GM12878 (cell line): ENCODE data around the gene LMCD1. TPM values are rescaled to one million over a fixed set of nuclear protein-coding genes. Genes with fewer than 3 reads are reported as not detected.

ENCODE experiments used
- ATAC-seq: fragments of 200-7000 bp; cut with Tn5 transposase; 3 replicates; pipeline ENCODE4 v1.9.1; 2020; ENCODE audit warnings: mild to moderate bottlenecking, moderate library complexity
- BruUV-seq: library from RNA; stranded (reverse); fragments of 400-500 nt; replicated peaks from 2 replicates; lab custom pipeline; 2021; lab: Mats Ljungman, UMichigan
- CTCF ChIA-PET: fragments of 300-600 bp; sonication (Branson Sonifier 250); formaldehyde crosslinking; extraction: SDS; loops from one replicate; lab custom pipeline; 2021; ENCODE audit warnings: inconsistent platforms; lab: Yijun Ruan, JAX
- POLR2A ChIA-PET: fragments of 350-600 bp; formaldehyde crosslinking; extraction: SDS; loops from one replicate; lab custom pipeline; 2021; ENCODE audit warnings: inconsistent platforms; lab: Charles Lee
- RAD21 ChIA-PET: fragments of 300-600 bp; sonication (Branson Sonifier 250); formaldehyde crosslinking; loops from one replicate; lab custom pipeline; 2023; ENCODE audit warnings: antibody characterized with exemption; ENCODE audit not compliant: unreplicated experiment; lab: Charles Lee
- SMC1A ChIA-PET: fragments of 300-600 bp; sonication (Branson Sonifier 250); formaldehyde crosslinking; loops from one replicate; lab custom pipeline; 2023; ENCODE audit not compliant: unreplicated experiment, uncharacterized antibody; lab: Charles Lee
- DNase-seq: peaks from one replicate; pipeline ENCODE4 v3.0.0-alpha.2; 2011; ENCODE audit warnings: low read depth, low spot score
- FAIRE-seq: peaks from 3 replicates; lab custom pipeline; 2011; peaks lifted over from hg19 to GRCh38; lab: Jason Lieb, UNC
- H2AFZ ChIP-seq: 2 replicates; pipeline ENCODE4 v1.6.0; 2011; ENCODE audit warnings: low read depth, low read length, control low read depth; ENCODE audit not compliant: control insufficient read depth
- H3K27ac ChIP-seq: 2 replicates; pipeline ENCODE4 v1.5.1; 2011; ENCODE audit warnings: control low read depth; ENCODE audit not compliant: control insufficient read depth, insufficient read depth
- H3K27me3 ChIP-seq, 2 experiments: replicated peaks in 1 of 2; 2 replicates each; pipeline versions ENCODE4 v1.6.0 to v1.6.1; 2011; ENCODE audit warnings: low read length in 1 of 2; ENCODE audit not compliant: control insufficient read depth in 2 of 2, insufficient read depth in 2 of 2
- H3K36me3 ChIP-seq, 2 experiments: 2 replicates each; pipeline ENCODE4 v1.5.1; 2011; ENCODE audit warnings: low read length in 1 of 2; ENCODE audit not compliant: control insufficient read depth in 2 of 2, insufficient read depth in 2 of 2
- H3K4me1 ChIP-seq: 2 replicates; pipeline ENCODE4 v1.6.1; 2011; ENCODE audit warnings: mild to moderate bottlenecking, low read length, moderate library complexity, mixed read lengths; ENCODE audit not compliant: control insufficient read depth, insufficient read depth
- H3K4me2 ChIP-seq: 2 replicates; pipeline ENCODE4 v1.6.0; 2011; ENCODE audit warnings: control low read depth; ENCODE audit not compliant: control insufficient read depth, insufficient read depth
- H3K4me3 ChIP-seq: fragments of 200-600 bp; sonication (generic); 2 replicates; pipeline ENCODE4 v1.5.1; 2016
- H3K79me2 ChIP-seq: 2 replicates; pipeline ENCODE4 v1.6.0; 2011; ENCODE audit warnings: low read length; ENCODE audit not compliant: control insufficient read depth, insufficient read depth
- H3K9ac ChIP-seq: 2 replicates; pipeline ENCODE4 v1.8.0; 2011; ENCODE audit warnings: low read length, control low read depth, mixed read lengths; ENCODE audit not compliant: control insufficient read depth, insufficient read depth
- H3K9me3 ChIP-seq: replicated peaks from 3 replicates; pipeline ENCODE4 v1.5.1; 2011; ENCODE audit warnings: mild to moderate bottlenecking, low read length; ENCODE audit not compliant: control insufficient read depth, insufficient read depth
- H4K20me1 ChIP-seq: 2 replicates; pipeline ENCODE4 v1.6.0; 2011; ENCODE audit not compliant: control insufficient read depth, insufficient read depth
- CREB1 ChIP-seq: IDR thresholded peaks from 2 replicates; pipeline ENCODE4 v1.6.1; 2012; ENCODE audit warnings: low read depth, mild to moderate bottlenecking, inconsistent platforms
- RUNX3 ChIP-seq: IDR thresholded peaks from 2 replicates; pipeline ENCODE4 v1.6.1; 2012; ENCODE audit warnings: low read length, inconsistent platforms
- SUPT20H ChIP-seq: IDR thresholded peaks from 2 replicates; pipeline ENCODE4 v1.6.1; 2011; ENCODE audit warnings: low read depth, mild to moderate bottlenecking, low read length, moderate library complexity, borderline replicate concordance; ENCODE audit not compliant: control insufficient read depth
- WGBS: methylation state at CpG from one replicate; pipeline ENCODE4 v1.1.6; 2016; ENCODE audit warnings: low lambda C conversion rate; ENCODE audit not compliant: insufficient replicate concordance, insufficient coverage; ENCODE audit errors: missing lambda C conversion rate; 5-methylcytosine and 5-hydroxymethylcytosine counted together
- in situ Hi-C: fragments of 300-500 bp; cut with MboI; formaldehyde crosslinking; loops from 9 replicates; pipeline ENCODE4 v1.14.3; 2018; ENCODE audit warnings: mixed read lengths
- intact Hi-C: fragments of 100-400 bp; cut with micrococcal nuclease; formaldehyde crosslinking; loops from one replicate; pipeline ENCODE4 v1.14.2; 2022; ENCODE audit not compliant: unreplicated experiment
- polyA plus RNA-seq, 11 experiments: library from polyadenylated mRNA; depleted of rRNA in 4 of 11; unstranded in 6 of 11; stranded (reverse) in 5 of 11; fragments of >200 nt; fragmentation: Nextera tagmentation in 4 of 11; fragmentation: Illumina TruSeq in 1 of 11; extraction: Ambion mirVana in 4 of 11; extraction: Trizol in 1 of 11; gene quantifications; 1 replicate in 1 of 11; 2 replicates in 10 of 11; pipeline versions ENCODE4 v1.2.1 to v1.2.3, GENCODE V29; 2011 to 2016; ENCODE audit warnings: inconsistent platforms in 2 of 11, missing spikeins in 2 of 11, low read depth in 1 of 11
- total RNA-seq, 4 experiments: library from RNA; depleted of rRNA in 3 of 4; stranded (reverse); fragments of >200 nt in 3 of 4; fragmentation: Illumina TruSeq in 1 of 4; extraction: Trizol in 1 of 4; gene quantifications; 2 replicates each; pipeline versions ENCODE4 v1.2.1 to v1.2.3, GENCODE V29; 2013 to 2021
- TF ChIP-seq, protein P1 (sequence below): fragments of 450-650 bp; IDR thresholded peaks from 2 replicates; pipeline ENCODE4 v1.6.1; 2017; ENCODE audit warnings: mild to moderate bottlenecking, moderate library complexity
- TF ChIP-seq, protein P2 (sequence below): fragments of 450-650 bp; IDR thresholded peaks from 2 replicates; pipeline ENCODE4 v1.6.1; 2017; ENCODE audit warnings: borderline replicate concordance
- TF ChIP-seq, protein P3 (sequence below): fragments of 450-650 bp; IDR thresholded peaks from 2 replicates; pipeline ENCODE4 v1.6.1; 2016; ENCODE audit warnings: mild to moderate bottlenecking, moderate library complexity, borderline replicate concordance

Gene LMCD1
- total and polyA plus RNA-seq, 10 of the 15 experiments (the other 5 are each of a cell fraction or from before 2014, with no cell fraction given) = 0.27 to 6.4 (median 1.7) TPM

DNA sequence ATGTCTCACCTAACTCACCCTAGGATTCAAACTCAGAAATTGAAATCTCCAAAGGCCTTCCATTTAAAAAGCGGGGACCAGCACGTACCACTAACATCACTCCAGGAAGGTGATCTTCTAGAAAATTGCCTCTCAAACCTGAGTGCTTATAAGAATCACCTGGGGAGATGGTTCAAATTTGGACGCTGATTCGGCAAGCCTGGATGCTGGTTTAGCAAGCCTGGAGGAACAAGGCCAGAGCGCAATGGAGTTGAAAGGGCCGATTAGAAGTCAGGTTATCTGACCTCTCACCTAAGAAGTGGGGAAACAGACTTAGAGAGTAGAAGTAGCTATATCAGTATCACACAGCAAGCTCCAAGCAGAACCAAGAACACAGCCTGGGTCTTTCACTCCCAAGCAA is 74.8 kb downstream of the LMCD1 start (continued):
- TF ChIP-seq, protein P1, sequence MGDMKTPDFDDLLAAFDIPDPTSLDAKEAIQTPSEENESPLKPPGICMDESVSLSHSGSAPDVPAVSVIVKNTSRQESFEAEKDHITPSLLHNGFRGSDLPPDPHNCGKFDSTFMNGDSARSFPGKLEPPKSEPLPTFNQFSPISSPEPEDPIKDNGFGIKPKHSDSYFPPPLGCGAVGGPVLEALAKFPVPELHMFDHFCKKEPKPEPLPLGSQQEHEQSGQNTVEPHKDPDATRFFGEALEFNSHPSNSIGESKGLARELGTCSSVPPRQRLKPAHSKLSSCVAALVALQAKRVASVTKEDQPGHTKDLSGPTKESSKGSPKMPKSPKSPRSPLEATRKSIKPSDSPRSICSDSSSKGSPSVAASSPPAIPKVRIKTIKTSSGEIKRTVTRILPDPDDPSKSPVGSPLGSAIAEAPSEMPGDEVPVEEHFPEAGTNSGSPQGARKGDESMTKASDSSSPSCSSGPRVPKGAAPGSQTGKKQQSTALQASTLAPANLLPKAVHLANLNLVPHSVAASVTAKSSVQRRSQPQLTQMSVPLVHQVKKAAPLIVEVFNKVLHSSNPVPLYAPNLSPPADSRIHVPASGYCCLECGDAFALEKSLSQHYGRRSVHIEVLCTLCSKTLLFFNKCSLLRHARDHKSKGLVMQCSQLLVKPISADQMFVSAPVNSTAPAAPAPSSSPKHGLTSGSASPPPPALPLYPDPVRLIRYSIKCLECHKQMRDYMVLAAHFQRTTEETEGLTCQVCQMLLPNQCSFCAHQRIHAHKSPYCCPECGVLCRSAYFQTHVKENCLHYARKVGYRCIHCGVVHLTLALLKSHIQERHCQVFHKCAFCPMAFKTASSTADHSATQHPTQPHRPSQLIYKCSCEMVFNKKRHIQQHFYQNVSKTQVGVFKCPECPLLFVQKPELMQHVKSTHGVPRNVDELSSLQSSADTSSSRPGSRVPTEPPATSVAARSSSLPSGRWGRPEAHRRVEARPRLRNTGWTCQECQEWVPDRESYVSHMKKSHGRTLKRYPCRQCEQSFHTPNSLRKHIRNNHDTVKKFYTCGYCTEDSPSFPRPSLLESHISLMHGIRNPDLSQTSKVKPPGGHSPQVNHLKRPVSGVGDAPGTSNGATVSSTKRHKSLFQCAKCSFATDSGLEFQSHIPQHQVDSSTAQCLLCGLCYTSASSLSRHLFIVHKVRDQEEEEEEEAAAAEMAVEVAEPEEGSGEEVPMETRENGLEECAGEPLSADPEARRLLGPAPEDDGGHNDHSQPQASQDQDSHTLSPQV = no peak
- TF ChIP-seq, protein P2, sequence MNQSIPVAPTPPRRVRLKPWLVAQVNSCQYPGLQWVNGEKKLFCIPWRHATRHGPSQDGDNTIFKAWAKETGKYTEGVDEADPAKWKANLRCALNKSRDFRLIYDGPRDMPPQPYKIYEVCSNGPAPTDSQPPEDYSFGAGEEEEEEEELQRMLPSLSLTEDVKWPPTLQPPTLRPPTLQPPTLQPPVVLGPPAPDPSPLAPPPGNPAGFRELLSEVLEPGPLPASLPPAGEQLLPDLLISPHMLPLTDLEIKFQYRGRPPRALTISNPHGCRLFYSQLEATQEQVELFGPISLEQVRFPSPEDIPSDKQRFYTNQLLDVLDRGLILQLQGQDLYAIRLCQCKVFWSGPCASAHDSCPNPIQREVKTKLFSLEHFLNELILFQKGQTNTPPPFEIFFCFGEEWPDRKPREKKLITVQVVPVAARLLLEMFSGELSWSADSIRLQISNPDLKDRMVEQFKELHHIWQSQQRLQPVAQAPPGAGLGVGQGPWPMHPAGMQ = no peak
- no peak for TF ChIP-seq SUPT20H

DNA sequence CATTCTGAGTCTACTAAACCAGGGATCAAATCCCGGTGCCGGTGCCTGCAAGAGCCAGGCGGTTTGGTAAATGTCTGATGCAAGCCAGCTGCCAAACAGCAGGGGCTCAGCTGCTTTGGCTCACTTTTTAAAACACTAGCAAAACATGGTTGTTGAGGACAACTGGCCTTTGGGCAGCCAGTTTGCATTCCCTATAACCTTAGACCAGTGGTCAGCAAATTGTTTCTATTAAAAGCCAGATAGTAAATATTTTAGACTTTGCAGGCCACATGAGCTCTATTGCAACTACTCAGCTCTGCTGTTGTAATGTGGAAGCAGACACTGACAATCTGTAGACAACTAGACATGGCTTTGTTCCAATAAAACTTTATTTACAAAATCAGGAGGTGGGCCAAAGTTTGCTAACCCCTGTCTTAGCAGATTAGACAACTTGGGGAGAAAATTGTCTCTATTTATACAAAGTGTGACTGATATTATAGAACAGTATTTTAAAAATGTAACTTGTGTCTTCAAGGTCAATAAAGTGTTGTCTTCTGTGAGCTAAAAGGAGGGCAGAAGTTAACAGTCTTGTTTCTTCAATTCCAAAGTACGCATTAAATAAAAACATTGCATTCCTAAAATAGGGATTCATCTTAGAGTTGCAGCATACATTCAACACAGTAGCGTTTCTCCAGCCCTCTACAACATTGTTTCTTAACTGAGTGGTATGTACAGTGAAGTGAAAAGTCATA is 75.4 kb downstream of the LMCD1 start:
- RAD21 ChIA-PET = no interaction called here
- in situ Hi-C loops (no loop called here), intact Hi-C loops (no loop called here)
- ATAC-seq = no peak
- no peaks in the 10 kb centered on the region for H3K79me2 ChIP-seq
- FAIRE-seq = no peak
- no peak overlapping the region for H2AFZ ChIP-seq
- peaks cover 16% of the 10 kb centered on the region for H3K4me1 ChIP-seq
- no peak overlapping the region for H3K4me3 ChIP-seq
- no peak overlapping the region for H3K9ac ChIP-seq
- BruUV-seq = no TSS peak
- H3K27me3 ChIP-seq = no peaks in the 10 kb centered on the region
- POLR2A ChIA-PET = no interaction called here
- no peak for DNase-seq
- no peaks in the 10 kb centered on the region for H3K9me3 ChIP-seq
- H3K36me3 ChIP-seq = no peaks in the 10 kb centered on the region
- H3K4me2 ChIP-seq = no peak overlapping the region
- H4K20me1 ChIP-seq = no peaks in the 10 kb centered on the region
- CTCF ChIA-PET = interaction anchor here (2.0 kb wide), 1 partner anchor 14 kb away, joined by 6 read pairs; no protein-coding TSS in a partner anchor
- TF ChIP-seq, protein P3, sequence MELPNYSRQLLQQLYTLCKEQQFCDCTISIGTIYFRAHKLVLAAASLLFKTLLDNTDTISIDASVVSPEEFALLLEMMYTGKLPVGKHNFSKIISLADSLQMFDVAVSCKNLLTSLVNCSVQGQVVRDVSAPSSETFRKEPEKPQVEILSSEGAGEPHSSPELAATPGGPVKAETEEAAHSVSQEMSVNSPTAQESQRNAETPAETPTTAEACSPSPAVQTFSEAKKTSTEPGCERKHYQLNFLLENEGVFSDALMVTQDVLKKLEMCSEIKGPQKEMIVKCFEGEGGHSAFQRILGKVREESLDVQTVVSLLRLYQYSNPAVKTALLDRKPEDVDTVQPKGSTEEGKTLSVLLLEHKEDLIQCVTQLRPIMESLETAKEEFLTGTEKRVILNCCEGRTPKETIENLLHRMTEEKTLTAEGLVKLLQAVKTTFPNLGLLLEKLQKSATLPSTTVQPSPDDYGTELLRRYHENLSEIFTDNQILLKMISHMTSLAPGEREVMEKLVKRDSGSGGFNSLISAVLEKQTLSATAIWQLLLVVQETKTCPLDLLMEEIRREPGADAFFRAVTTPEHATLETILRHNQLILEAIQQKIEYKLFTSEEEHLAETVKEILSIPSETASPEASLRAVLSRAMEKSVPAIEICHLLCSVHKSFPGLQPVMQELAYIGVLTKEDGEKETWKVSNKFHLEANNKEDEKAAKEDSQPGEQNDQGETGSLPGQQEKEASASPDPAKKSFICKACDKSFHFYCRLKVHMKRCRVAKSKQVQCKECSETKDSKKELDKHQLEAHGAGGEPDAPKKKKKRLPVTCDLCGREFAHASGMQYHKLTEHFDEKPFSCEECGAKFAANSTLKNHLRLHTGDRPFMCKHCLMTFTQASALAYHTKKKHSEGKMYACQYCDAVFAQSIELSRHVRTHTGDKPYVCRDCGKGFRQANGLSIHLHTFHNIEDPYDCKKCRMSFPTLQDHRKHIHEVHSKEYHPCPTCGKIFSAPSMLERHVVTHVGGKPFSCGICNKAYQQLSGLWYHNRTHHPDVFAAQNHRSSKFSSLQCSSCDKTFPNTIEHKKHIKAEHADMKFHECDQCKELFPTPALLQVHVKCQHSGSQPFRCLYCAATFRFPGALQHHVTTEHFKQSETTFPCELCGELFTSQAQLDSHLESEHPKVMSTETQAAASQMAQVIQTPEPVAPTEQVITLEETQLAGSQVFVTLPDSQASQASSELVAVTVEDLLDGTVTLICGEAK = peak; percentile 47; the same call in 1 of the 2 replicates
- TF ChIP-seq CREB1 (no peak), RUNX3 (no peak)
- WGBS = 91% methylated on average over 5 of the region's 5 CpGs
- SMC1A ChIA-PET = interaction anchor here (1.0 kb wide), 1 partner anchor 75 kb away, joined by 4 read pairs; the partner anchor contains the start of gene LMCD1
- no peak overlapping the region for H3K27ac ChIP-seq
